ENCODE data around the gene NUP188.

Gene NUP188

DNA sequence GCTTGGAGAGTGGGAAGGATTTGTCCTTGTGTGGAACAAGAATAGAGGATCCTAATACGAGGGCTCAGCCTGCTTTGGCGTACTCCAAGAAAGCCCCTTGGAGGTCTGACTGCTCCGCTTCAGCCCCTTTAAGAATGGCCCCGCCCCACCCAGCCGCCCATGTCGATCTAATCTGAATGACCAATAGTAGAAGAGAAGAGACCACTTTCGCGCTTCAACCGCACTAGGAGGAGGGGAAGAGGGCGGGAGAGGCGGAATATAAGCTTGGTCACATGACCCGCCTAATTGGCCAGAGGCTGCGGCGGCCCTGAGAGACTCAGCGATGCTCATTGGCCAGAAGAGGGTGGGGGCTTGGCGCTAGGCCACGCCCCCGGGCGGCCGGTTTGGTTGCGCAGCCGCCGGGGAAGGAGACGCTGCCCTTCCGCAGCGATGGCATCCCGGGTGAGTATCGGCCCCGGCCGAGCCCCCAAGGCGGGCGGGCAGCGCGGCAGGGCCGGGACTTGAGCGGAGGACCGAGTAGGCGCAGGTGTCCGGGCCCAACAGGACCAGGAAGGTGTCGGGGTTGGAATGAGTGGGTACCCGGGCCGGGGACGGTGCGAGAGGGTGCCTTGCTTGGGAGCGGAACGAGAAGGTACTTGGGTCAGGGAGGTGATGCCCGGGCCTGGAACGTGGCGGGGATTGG, 88.9 kb downstream of the NUP188 start, which contains the start of gene MIGA2:
Gene MIGA2 (plus strand): TSS at position 386 of the 682 bp plus-strand sequence. CDS start 3,969 bp downstream, outside the sequence.
- H3K9me3 ChIP-seq (ENCODE audit: insufficient read depth, low read length) = no peaks in the 10 kb centered on the region
- peak within 1 kb of the TSS; percentile 97 for H3K9ac ChIP-seq (ENCODE audit: insufficient read length, low read depth)
- no peak for TF ChIP-seq ZNF274 (IDR thresholded peaks at IDR 0.05; ENCODE audit: low read depth, low read length)
- TF ChIP-seq SUZ12 (IDR thresholded peaks at IDR 0.05; ENCODE audit: extremely low read depth, insufficient read depth, insufficient read length) = no peak
- TF ChIP-seq YY1 (IDR thresholded peaks at IDR 0.05; ENCODE audit: insufficient read depth, insufficient read length) = no peak
- DNase-seq (ENCODE audit: low read depth, low spot score) = peak; percentile 99
- H3K4me3 ChIP-seq (ENCODE audit: insufficient read length, low read depth) = peak within 1 kb of the TSS; percentile 99
- H3K27me3 ChIP-seq (ENCODE audit: insufficient read depth, insufficient read length) = no peaks in the 10 kb centered on the region
- peaks cover 12% of the 10 kb centered on the region for H3K36me3 ChIP-seq (ENCODE audit: insufficient read depth, insufficient read length, low read length)
- H3K4me1 ChIP-seq (ENCODE audit: insufficient read depth, insufficient read length) = peaks cover 13% of the 10 kb centered on the region

DNA sequence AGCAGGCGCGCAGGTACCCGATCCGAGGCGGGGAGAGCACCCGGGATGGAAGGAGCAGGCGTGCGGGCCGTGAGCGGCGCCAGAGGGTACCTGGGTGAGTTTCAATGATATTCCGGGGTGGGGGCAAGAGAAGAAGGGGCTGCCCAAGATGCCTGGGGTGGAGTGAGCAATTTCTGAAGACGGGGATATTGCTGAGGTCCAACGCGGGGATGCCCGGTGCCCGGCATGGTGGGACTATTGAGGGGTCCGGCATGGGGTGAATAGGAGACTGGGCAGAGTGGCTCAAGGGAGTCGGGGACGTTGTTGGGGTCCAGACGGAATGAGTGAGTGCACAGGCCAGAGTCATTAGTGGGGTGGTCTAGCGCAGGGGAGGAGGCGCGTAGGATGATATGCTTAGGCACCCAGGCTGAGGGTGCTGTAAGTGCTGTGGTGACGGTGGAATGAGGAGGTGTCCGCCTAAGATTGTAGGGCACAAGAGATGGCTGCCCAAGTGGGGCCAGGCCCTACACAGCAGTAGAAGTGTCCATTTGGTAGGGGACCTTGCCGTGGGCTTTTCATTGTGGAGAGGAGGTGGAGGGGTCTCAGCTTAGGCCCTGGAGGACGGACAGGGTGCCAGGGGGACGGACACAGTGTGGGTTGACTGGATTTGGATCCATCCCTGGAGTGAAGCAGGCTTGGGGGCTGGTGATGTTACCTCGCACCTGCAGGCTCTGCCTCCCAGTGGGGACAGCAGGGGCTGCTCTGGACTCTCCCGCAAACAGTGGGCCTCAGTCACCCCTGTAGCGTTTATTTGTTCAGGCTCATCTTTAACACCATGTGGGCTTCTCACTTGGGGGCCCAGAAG, 89.6 kb downstream of the NUP188 start:
- Histone ChIP-seq H3K36me3 (ENCODE audit: insufficient read depth, insufficient read length, low read length) (peaks cover 19% of the 10 kb centered on the region), H3K4me1 (ENCODE audit: insufficient read depth, insufficient read length) (peaks cover 13% of the 10 kb centered on the region), H3K27me3 (ENCODE audit: insufficient read depth, insufficient read length) (no peaks in the 10 kb centered on the region), H3K9me3 (ENCODE audit: insufficient read depth, low read length) (no peaks in the 10 kb centered on the region), H3K9ac (ENCODE audit: insufficient read length, low read depth) (peak overlapping the region; percentile 97), H3K4me3 (ENCODE audit: insufficient read length, low read depth) (peak overlapping the region; percentile 99)
- DNase-seq (ENCODE audit: low read depth, low spot score) = no peak
- TF ChIP-seq YY1 (IDR thresholded peaks at IDR 0.05; ENCODE audit: insufficient read depth, insufficient read length) = no peak
- TF ChIP-seq SUZ12 (IDR thresholded peaks at IDR 0.05; ENCODE audit: extremely low read depth, insufficient read depth, insufficient read length) = no peak
- TF ChIP-seq ZNF274 (IDR thresholded peaks at IDR 0.05; ENCODE audit: low read depth, low read length) = no peak

DNA sequence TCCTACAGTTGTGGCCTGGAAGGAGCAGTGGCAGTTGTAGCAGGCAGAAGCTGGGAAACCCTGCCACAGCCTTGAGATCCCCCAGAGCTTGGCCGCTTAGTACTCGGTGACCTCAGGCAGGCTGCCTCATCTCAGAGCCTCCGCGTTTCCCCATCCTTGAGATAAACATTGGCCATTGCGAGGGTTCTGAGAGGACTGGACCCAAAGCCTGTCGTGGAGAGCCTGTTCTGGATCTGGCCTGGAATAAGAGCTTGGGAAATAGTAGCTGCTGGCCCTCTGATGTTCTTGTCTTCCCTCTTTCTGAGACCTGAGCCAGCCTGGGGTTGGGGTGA, 90.2 kb downstream of the NUP188 start:
- peaks cover 25% of the 10 kb centered on the region for H3K36me3 ChIP-seq (ENCODE audit: insufficient read depth, insufficient read length, low read length)
- H3K4me1 ChIP-seq (ENCODE audit: insufficient read depth, insufficient read length) = peaks cover 13% of the 10 kb centered on the region
- H3K27me3 ChIP-seq (ENCODE audit: insufficient read depth, insufficient read length) = no peaks in the 10 kb centered on the region
- peak overlapping the region; percentile 97 for H3K9ac ChIP-seq (ENCODE audit: insufficient read length, low read depth)
- TF ChIP-seq ZNF274 (IDR thresholded peaks at IDR 0.05; ENCODE audit: low read depth, low read length) (no peak), SUZ12 (IDR thresholded peaks at IDR 0.05; ENCODE audit: extremely low read depth, insufficient read depth, insufficient read length) (no peak), YY1 (IDR thresholded peaks at IDR 0.05; ENCODE audit: insufficient read depth, insufficient read length) (no peak)
- H3K9me3 ChIP-seq (ENCODE audit: insufficient read depth, low read length) = no peaks in the 10 kb centered on the region
- peak overlapping the region; percentile 99 for H3K4me3 ChIP-seq (ENCODE audit: insufficient read length, low read depth)
- DNase-seq (ENCODE audit: low read depth, low spot score) = no peak

DNA sequence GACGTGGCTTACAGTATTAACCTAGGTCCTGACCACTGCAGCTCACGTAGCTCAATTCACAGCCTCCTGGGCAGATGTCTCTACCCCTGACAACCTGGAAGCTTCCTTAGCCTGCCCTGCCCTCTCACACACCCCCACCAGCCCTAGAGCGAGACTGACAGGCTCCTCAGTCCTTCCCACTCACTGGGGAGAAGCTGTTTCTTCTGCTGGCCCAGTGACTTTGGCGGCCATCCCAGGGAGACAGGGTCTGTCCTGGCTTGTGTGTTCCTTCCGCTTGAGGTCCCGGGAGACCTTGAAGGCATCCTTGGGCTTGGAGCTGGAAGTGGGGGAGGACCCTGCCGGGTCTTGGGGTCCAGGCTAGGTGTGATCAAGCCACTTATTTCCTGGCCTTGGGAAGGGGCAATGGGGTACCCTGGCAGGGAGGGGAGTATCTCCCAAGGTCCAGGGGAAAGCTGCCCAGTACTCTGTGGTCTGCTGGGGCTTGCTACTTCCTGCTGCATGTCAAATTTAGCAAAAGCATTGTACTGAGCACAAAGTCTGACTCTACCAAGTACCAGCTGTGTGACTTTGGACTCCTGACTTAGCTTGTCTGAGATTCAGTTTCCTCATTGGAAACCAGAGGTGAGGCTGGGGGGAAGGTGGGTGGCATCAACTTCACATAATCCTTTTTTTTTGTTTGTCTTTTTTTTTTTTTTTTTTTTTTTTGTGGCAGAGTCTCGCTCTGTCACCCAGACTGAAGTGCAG, 90.8 kb downstream of the NUP188 start:
- Histone ChIP-seq H3K9me3 (ENCODE audit: insufficient read depth, low read length) (no peaks in the 10 kb centered on the region), H3K9ac (ENCODE audit: insufficient read length, low read depth) (peak overlapping the region; percentile 42)
- TF ChIP-seq YY1 (IDR thresholded peaks at IDR 0.05; ENCODE audit: insufficient read depth, insufficient read length) (no peak), ZNF274 (IDR thresholded peaks at IDR 0.05; ENCODE audit: low read depth, low read length) (no peak), SUZ12 (IDR thresholded peaks at IDR 0.05; ENCODE audit: extremely low read depth, insufficient read depth, insufficient read length) (no peak)

DNA sequence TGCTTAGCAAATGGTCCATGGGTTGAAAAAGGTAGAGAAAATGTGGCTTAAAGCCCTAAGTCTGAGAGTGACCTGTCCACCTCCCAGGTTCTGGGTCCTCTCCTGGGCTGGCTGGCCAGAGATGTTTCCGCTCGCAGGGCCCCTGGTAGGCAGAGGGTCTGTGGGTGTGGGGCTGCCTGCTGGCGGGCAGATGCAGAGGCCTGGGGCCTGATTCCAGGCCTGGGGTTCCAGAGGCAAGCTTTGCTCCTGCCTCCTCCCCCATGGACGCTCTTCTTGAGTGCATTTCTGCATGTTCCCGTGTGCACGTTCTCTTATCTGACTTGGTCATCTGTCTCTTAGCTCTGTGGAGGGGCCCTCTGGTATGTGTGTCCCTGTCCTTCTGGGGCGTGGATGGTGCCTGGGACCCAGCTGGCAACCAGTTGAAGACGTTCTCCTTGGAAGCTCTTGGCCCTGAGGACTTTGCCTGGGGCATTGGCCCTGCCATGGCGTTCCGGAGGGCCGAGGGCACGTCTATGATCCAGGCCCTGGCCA, 92.7 kb downstream of the NUP188 start:
- Histone ChIP-seq H3K9ac (ENCODE audit: insufficient read length, low read depth) (no peak overlapping the region), H3K27me3 (ENCODE audit: insufficient read depth, insufficient read length) (no peaks in the 10 kb centered on the region), H3K36me3 (ENCODE audit: insufficient read depth, insufficient read length, low read length) (peaks cover 37% of the 10 kb centered on the region), H3K4me1 (ENCODE audit: insufficient read depth, insufficient read length) (peaks cover 10% of the 10 kb centered on the region), H3K4me3 (ENCODE audit: insufficient read length, low read depth) (no peak overlapping the region), H3K9me3 (ENCODE audit: insufficient read depth, low read length) (no peaks in the 10 kb centered on the region)
- no peak for DNase-seq (ENCODE audit: low read depth, low spot score)
- TF ChIP-seq SUZ12 (IDR thresholded peaks at IDR 0.05; ENCODE audit: extremely low read depth, insufficient read depth, insufficient read length) (no peak), ZNF274 (IDR thresholded peaks at IDR 0.05; ENCODE audit: low read depth, low read length) (no peak), YY1 (IDR thresholded peaks at IDR 0.05; ENCODE audit: insufficient read depth, insufficient read length) (no peak)

More for the DNA sequence above, 90.8 kb downstream of the NUP188 start:
- Histone ChIP-seq H3K36me3 (ENCODE audit: insufficient read depth, insufficient read length, low read length) (peaks cover 28% of the 10 kb centered on the region), H3K27me3 (ENCODE audit: insufficient read depth, insufficient read length) (no peaks in the 10 kb centered on the region), H3K4me3 (ENCODE audit: insufficient read length, low read depth) (no peak overlapping the region), H3K4me1 (ENCODE audit: insufficient read depth, insufficient read length) (peaks cover 13% of the 10 kb centered on the region)
- DNase-seq (ENCODE audit: low read depth, low spot score) = no peak

DNA sequence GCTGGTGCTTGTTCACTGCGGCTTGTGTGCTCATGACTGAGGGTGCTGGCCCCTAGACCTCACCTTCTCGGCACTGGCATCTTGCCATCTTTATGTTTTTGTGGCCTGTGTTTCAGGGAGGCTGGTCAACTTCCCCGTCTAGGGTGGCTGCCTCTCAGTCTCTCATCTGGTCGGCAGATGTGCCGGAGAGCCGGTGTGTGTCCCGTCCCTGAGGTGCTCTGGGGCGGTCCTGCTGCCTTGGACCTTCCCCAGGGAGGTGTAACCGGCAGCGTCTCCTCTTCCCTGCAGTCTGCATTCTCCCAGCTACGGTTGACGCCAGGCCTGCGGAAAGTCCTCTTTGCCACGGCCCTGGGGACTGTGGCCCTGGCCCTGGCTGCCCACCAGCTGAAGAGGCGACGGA, 94.5 kb downstream of the NUP188 start:
- TF ChIP-seq ZNF274 (IDR thresholded peaks at IDR 0.05; ENCODE audit: low read depth, low read length) = no peak
- no peak for TF ChIP-seq SUZ12 (IDR thresholded peaks at IDR 0.05; ENCODE audit: extremely low read depth, insufficient read depth, insufficient read length)
- TF ChIP-seq YY1 (IDR thresholded peaks at IDR 0.05; ENCODE audit: insufficient read depth, insufficient read length) = no peak

More for the DNA sequence above, 94.5 kb downstream of the NUP188 start:
- H3K9ac ChIP-seq (ENCODE audit: insufficient read length, low read depth) = no peak overlapping the region
- no peak for DNase-seq (ENCODE audit: low read depth, low spot score)
- H3K4me1 ChIP-seq (ENCODE audit: insufficient read depth, insufficient read length) = peaks cover 9% of the 10 kb centered on the region
- no peak overlapping the region for H3K4me3 ChIP-seq (ENCODE audit: insufficient read length, low read depth)
- H3K36me3 ChIP-seq (ENCODE audit: insufficient read depth, insufficient read length, low read length) = peaks cover 43% of the 10 kb centered on the region
- no peaks in the 10 kb centered on the region for H3K27me3 ChIP-seq (ENCODE audit: insufficient read depth, insufficient read length)
- H3K9me3 ChIP-seq (ENCODE audit: insufficient read depth, low read length) = no peaks in the 10 kb centered on the region

All from NT2/D1 (cell line).